Fibroblast of skin of scalp (primary cell): ENCODE data around the gene SRSF3.
"Not testable (repeated sequence)": the region's sequence is repeated elsewhere in the genome, so short reads cannot be mapped to it uniquely, and the experiment has no call there.

Experiments used
- DNase-seq: peaks from one replicate; pipeline ENCODE4 v3.0.0-alpha.2; 2013

The SRSF3 gene

GRCh38 chr6:36576578-36576977 lies 17.6 kb upstream of the SRSF3 start:
- no peak for DNase-seq

- DNase-seq: peak; percentile 95
Measured at GRCh38 chr6:36577301-36577700, 16.9 kb upstream of the SRSF3 start.

DNA sequence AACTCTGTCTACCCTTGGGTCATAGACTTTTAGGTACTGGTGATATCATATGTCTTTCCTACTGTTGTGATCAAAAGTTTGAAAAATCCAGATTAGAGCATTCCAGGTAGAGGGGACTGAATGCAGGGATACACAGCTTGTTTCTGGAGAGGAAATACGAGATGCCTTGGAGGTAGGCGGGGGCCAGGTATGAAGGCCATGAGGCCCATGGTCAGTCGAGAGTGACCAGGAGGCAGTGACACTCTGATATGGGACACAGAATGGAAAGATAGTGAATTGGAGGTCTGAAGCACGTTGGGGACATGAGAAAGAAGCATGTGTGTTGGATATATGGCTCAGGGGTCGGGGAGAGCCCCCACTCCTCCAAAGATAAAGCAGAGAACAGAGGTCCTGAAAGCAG lies 16.1 kb upstream of the SRSF3 start:
- no peak for DNase-seq

DNA sequence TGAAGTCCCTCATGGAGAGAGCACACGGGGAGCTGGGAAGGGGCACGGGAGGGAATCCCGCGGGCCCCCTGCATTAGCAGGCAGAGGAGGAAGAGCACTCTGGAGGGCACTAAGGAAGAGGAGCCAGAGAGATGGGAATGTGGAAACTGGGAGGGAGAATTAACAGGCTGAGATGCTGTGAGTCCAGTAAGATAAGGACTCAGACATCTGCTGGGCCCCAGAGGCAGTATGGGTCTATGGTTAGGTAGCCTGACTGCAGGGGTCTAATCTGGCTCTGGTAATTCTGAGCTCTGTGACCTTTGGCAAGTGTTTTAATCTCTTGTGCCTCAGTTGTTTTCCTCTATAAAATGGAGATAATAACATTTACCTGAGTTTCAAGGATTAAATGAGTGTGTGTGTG lies 15.7 kb upstream of the SRSF3 start:
- no peak for DNase-seq

DNA sequence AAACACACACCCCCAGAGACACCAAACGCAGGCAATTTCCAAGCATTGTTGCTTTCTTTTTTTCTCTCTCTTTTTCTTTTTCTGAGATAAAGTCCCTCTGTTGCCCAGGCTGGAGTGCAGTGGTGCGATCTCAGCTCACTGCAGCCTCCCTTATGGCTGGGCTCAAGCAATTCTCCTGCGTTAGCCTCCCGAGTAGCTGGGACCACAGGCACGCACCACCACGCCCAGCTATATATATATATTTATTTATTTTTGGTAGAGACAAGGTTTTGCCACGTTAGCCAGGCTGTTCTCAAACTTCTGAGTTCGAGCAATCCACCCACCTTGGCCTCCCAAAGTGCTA lies 14.0 kb upstream of the SRSF3 start:
- no peak for DNase-seq

DNA sequence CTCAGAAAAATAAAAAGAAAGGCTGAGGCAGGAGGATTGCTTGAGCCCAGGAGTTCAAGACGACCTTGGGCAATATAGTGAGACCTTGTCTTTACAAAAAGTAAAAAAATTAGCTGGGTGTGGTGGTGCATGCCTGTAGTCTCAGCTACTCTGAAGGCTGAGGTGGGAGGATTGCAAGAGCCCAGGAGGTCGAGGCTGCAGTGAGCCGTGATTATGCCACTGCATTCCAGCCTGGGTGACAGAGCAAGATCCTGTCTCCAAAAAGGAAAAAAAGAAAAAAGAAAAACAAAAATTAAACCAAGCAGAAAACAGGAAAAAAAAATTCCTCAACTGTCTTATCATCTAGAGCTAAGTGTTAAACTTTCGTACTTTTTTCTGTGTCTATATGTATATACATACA lies 12.4 kb upstream of the SRSF3 start:
- no peak for DNase-seq

- DNase-seq: no peak
Measured at GRCh38 chr6:36586606-36587005, 7.6 kb upstream of the SRSF3 start.

- not testable (repeated sequence) for DNase-seq
Measured at GRCh38 chr6:36589025-36589400, 5.1 kb upstream of the SRSF3 start.

DNA sequence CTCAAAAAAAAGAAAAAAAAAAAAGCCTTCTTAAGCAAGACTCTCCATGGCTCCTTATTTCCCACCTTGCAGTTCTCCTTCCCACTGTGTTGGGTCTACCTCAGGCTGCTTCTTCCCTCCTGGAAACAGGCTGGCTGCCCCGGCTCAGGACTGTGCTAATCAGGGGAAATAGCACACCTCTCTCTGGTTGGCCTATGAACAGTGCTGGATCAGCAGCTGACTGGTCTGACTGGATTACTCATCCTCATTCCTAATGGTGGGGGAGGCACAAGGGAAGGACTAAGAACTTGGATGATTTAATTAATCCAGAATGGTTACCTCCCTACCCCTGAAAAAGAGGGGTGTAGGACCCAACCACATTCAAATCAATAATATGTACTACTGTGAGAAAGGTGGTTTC lies 3.9 kb upstream of the SRSF3 start:
- DNase-seq: peak; percentile 82

- no peak for DNase-seq
Measured at GRCh38 chr6:36592221-36592655, 1.9 kb upstream of the SRSF3 start.

- peak; percentile 50 for DNase-seq
Measured at GRCh38 chr6:36593569-36594028, 563 bp upstream of the SRSF3 start.

GRCh38 chr6:36594816-36595643 lies 868 bp downstream of the SRSF3 start:
- DNase-seq: peak; percentile 59

DNA sequence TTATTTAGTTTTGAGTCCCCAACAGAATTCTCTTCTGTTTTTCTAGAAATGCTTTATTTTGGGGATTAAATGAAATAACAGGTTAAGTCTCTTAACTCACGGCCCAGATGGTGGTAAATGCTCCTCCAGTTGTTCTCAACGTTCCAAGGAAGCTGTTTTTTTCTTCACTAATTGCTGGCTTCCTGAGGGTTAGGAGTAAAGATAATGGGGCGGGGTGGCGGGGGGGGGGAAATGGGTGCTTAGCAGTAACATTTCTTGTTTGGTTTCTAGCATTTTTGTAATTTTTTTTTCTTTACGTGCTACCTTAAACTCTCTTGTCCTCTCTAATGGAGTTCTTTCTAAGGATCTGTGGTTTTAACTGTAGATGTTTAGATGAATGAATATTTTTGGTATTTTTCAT lies 2.2 kb downstream of the SRSF3 start:
- peak; percentile 38 for DNase-seq

DNA sequence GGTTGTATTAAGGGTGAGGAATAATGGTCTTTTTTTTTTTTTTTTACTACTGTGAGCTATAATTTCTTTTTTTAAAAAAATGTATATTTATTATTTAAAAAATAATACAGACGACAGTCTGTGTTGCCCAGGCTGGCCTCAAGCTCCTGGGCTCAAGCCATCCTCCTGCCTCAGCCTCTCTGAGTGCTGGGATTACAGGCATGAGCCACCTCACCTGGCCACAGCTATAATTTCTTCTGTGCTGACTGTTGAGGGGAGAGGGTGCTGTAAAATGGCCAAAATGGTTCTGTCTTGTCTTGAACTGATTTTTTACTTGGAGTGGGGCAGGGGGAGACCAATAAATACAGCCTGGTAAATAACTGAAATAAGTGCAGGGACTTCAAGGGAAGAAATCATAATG lies 3.6 kb downstream of the SRSF3 start:
- no peak for DNase-seq

DNA sequence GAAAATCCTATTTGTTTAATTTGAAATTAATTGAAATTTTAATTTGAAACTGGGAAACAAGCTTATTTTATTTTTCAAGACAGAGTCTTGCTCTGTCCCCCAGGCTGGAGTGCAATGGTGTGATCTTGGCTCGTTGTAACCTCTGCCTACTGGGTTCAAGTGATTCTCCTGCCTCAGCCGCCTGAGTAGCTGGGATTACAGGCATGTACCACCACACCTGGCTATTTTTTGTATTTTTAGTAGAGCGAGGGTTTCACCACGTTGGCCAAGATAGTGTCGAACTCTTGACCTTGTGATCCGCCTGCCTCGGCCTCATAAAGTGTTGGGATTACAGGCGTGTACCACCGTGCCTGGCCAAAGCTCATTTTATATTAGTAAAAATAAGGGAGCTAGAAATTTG lies 4.2 kb downstream of the SRSF3 start:
- DNase-seq: no peak

DNA sequence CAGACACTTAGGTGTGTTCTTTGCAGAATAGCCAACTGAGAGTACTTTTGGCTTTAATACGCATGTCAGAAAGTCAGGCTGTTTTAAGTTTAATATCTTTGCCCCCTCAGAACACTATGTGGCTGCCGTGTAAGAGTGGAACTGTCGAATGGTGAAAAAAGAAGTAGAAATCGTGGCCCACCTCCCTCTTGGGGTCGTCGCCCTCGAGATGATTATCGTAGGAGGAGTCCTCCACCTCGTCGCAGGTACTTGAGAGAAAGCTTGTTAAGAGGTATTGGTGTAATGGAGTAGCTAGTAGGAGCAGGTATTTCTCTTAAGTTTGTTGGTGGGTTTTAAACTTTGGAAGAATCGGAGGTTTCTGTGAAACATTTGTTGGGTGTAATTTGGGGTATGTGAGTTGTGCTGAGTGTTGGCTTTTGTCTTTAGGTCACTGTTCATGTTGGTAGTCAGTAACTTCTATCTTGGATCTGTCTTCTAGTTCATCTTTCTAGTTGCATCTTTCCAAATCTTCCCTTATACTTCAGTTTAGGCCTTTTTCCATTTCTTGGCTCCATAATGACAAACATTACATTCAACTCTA lies 4.7 kb downstream of the SRSF3 start:
- no peak for DNase-seq

DNA sequence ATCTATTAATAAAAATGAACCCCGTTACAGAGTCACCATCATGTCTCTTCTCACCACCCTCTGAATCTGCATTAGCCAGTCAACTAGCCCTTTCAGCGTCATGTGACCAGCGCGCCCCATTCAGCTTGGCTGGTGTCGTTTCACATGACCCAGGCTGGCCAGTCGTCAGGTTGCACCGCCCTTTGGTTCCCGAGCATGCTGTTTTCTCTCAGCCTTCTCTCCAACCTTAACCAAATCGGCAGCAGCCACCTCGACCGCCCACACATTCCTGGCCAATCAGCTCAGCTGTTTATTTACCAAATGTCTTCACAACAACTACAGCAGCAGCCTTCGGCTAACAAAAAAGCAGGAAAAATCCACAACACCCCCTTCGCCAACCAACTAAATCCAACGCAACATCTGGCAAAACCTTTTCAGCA lies 5.6 kb downstream of the SRSF3 start:
- peak; percentile 27 for DNase-seq

DNA sequence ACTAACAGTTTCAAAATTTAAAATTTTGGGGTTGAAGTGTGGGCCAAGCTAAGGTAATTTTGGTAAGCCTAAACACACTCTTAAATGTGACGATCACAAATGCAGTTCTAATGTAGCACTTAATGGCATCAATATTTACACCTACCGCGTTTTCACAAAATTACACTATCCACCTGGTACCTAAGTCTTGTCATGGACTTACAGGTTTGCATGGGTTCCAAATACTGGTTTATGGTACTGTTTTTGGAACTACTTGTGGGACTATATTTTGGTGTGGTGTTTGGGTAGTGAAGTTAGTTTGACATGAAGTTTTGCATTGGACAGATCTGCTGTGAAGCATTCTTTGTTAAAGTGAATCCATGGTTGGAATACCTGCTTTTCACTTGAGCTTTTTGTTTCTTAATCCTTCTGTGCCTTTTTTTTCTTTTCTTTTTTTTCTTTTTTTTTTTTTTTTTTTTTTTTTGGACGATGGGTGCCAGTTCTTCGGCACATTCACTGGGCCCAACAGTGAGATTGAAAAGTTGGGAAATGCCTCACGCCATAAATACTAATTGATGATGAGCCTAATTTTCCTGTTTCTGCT lies 6.5 kb downstream of the SRSF3 start:
- no peak for DNase-seq

DNA sequence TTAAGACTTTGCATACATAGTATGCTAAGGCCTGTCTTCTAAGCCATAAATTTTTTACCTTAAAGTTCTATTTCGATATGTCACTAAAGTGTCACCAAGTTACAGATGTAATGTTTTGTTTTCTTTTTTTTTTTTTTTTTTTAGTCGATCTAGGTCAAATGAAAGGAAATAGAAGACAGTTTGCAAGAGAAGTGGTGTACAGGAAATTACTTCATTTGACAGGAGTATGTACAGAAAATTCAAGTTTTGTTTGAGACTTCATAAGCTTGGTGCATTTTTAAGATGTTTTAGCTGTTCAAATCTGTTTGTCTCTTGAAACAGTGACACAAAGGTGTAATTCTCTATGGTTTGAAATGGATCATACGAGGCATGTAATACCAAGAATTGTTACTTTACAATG lies 7.7 kb downstream of the SRSF3 start:
- DNase-seq: not testable (repeated sequence)

GRCh38 chr6:36603222-36604089 lies 9.3 kb downstream of the SRSF3 start:
- DNase-seq: no peak

- DNase-seq: no peak
Measured at GRCh38 chr6:36604090-36605060, 10.2 kb downstream of the SRSF3 start.

GRCh38 chr6:36605143-36605542 lies 11.0 kb downstream of the SRSF3 start:
- no peak for DNase-seq
